8988T (cell line): ENCODE measurements around the gene MESP2.

Experiments used
- DNase-seq: peaks from one replicate; pipeline ENCODE4 v3.0.0; 2011

The MESP2 gene

GRCh38 chr15:89802986-89803824 is 27.1 kb downstream of the MESP2 start:
- no peak for DNase-seq

GRCh38 chr15:89803941-89804800 is 28.0 kb downstream of the MESP2 start:
- DNase-seq = no peak

- no peak for DNase-seq
Observed at GRCh38 chr15:89805241-89806209, 29.4 kb downstream of the MESP2 start.

- no peak for DNase-seq
Observed at GRCh38 chr15:89806210-89806558, 30.1 kb downstream of the MESP2 start.

- DNase-seq = no peak
Observed at GRCh38 chr15:89806559-89807550, 30.7 kb downstream of the MESP2 start.

GRCh38 chr15:89807689-89808088 is 31.6 kb downstream of the MESP2 start:
- DNase-seq = no peak

GRCh38 chr15:89808160-89808870 is 32.2 kb downstream of the MESP2 start:
- no peak for DNase-seq

GRCh38 chr15:89809093-89809786 is 33.1 kb downstream of the MESP2 start:
- DNase-seq = no peak

GRCh38 chr15:89809787-89810148 is 33.6 kb downstream of the MESP2 start:
- DNase-seq = no peak

- no peak for DNase-seq
Observed at GRCh38 chr15:89810837-89811236, 34.7 kb downstream of the MESP2 start.

GRCh38 chr15:89812011-89812846 is 36.1 kb downstream of the MESP2 start:
- no peak for DNase-seq

- no peak for DNase-seq
Observed at GRCh38 chr15:89812847-89813320, 36.8 kb downstream of the MESP2 start.

- DNase-seq = no peak
Observed at GRCh38 chr15:89813381-89814111, 37.4 kb downstream of the MESP2 start.

- DNase-seq = no peak
Observed at GRCh38 chr15:89814112-89814742, 38.1 kb downstream of the MESP2 start.

GRCh38 chr15:89815769-89816168 is 39.6 kb downstream of the MESP2 start:
- no peak for DNase-seq

GRCh38 chr15:89817701-89818280 is 41.7 kb downstream of the MESP2 start:
- no peak for DNase-seq

- no peak for DNase-seq
Observed at GRCh38 chr15:89818287-89818686, 42.2 kb downstream of the MESP2 start.
